ENCODE measurements around the gene RGS9BP. TPM values are rescaled to one million over a fixed set of nuclear protein-coding genes. Genes with fewer than 3 reads are reported as not detected.

The RGS9BP gene
- total and polyA plus RNA-seq, 2 of the 13 experiments (the other 11 are each of a cell fraction or from before 2014, with no cell fraction given) = 0.01 TPM; not detected in 1

- no peak for TF ChIP-seq YEATS4 (CRISPR knock-in tag; IDR thresholded peaks at IDR 0.05; ENCODE audit: borderline replicate concordance)
- TF ChIP-seq TRIM22 (IDR thresholded peaks at IDR 0.05) = no peak
Measured at GRCh38 chr19:32682317-32682716, 6.7 kb downstream of the RGS9BP start (continued).

GRCh38 chr19:32686847-32687475, 11.3 kb downstream of the RGS9BP start:
- H3K9me3 ChIP-seq (ENCODE audit: low read length) = no peaks in the 10 kb centered on the region
- H3K4me2 ChIP-seq (ENCODE audit: low read depth, low read length) = no peak overlapping the region
- in situ Hi-C loops (cut with HindIII; ENCODE audit: extremely low pct_ligation_motif_present, low pct_unique_long_range_greater_than_20kb) (loop anchor here (25.0 kb wide), 1 partner anchor 450 kb away; the partner anchor contains the start of gene WDR88), intact Hi-C loops (cut with micrococcal nuclease; ENCODE audit: unreplicated experiment) (no loop called here)
- no peaks in the 10 kb centered on the region for H3K79me2 ChIP-seq (ENCODE audit: insufficient read depth, low read length)
- H3K4me3 ChIP-seq (replicated peaks in 1 of 3; ENCODE audit: insufficient read depth in 1 of 3, low read depth in 2 of 3, low read length in 3 of 3) = no peak overlapping the region
- ChIA-PET POLR2A (interaction anchor here (1.2 kb wide), 1 partner anchor 12 kb away, joined by 4 read pairs; the partner anchor contains the start of genes ANKRD27 and RGS9BP), CTCF (ENCODE audit: low intra/inter-chr PET ratio, low total read pairs) (no interaction called here)
- peaks cover 0 to 2% of the 10 kb centered on the region in 2 experiments; a peak in 1 of 5 replicates for H3K27me3 ChIP-seq (ENCODE audit: control insufficient read depth in 1 of 2, insufficient read depth in 2 of 2, low read length in 2 of 2)
- no peak for FAIRE-seq
- H4K20me1 ChIP-seq (ENCODE audit: insufficient read depth, low read length) = no peaks in the 10 kb centered on the region
- WGBS (ENCODE audit: low lambda C conversion rate) = 86% methylated on average over 6 of the region's 6 CpGs
- no peak overlapping the region for H3K9ac ChIP-seq (ENCODE audit: insufficient read depth, low read depth, low read length)
- no TSS peak for BruUV-seq (replicated peaks)
- no peak for DNase-seq (ENCODE audit: low spot score)
- no peaks in the 10 kb centered on the region for H3K36me3 ChIP-seq (replicated peaks in 1 of 2; ENCODE audit: control insufficient read depth in 1 of 2, insufficient read depth in 2 of 2, low read length in 2 of 2)
- no peak overlapping the region for H2AFZ ChIP-seq (ENCODE audit: low read length)
- peaks cover 19% of the 10 kb centered on the region for H3K4me1 ChIP-seq (ENCODE audit: insufficient read depth, low read length)
- ATAC-seq = no peak
- no peak overlapping the region for H3K27ac ChIP-seq (ENCODE audit: extremely low read length, insufficient read depth, low read length)
- TF ChIP-seq FOXO4 (CRISPR knock-in tag; conservative IDR thresholded peaks at IDR 0.05) (no peak), ZNF180 (CRISPR knock-in tag; IDR thresholded peaks at IDR 0.05; ENCODE audit: borderline replicate concordance, low read depth) (no peak), ZNF431 (CRISPR knock-in tag; IDR thresholded peaks at IDR 0.05; ENCODE audit: borderline replicate concordance, low read depth) (no peak), ZBTB44 (CRISPR knock-in tag; IDR thresholded peaks at IDR 0.05) (no peak), ZNF264 (CRISPR knock-in tag; IDR thresholded peaks at IDR 0.05) (no peak), NR3C1 (CRISPR knock-in tag; IDR thresholded peaks at IDR 0.05) (no peak), SAP130 (CRISPR knock-in tag; IDR thresholded peaks at IDR 0.05; ENCODE audit: low read depth) (no peak), CENPX (CRISPR knock-in tag; IDR thresholded peaks at IDR 0.05) (no peak), ZNF20 (CRISPR knock-in tag; IDR thresholded peaks at IDR 0.05) (no peak), ZNF878 (CRISPR knock-in tag; IDR thresholded peaks at IDR 0.05) (no peak), SCMH1 (CRISPR knock-in tag; IDR thresholded peaks at IDR 0.05; ENCODE audit: borderline replicate concordance) (no peak), E2F2 (CRISPR knock-in tag; IDR thresholded peaks at IDR 0.05; ENCODE audit: borderline replicate concordance) (no peak), ZKSCAN5 (CRISPR knock-in tag; IDR thresholded peaks at IDR 0.05) (no peak), THAP7 (CRISPR knock-in tag; IDR thresholded peaks at IDR 0.05) (no peak), NFYC (CRISPR knock-in tag; IDR thresholded peaks at IDR 0.05) (no peak)

Measured in HepG2 (cell line).